Kidney (tissue), 14 donors: ENCODE results near the gene HOXB6. TPM values are rescaled to one million over a fixed set of nuclear protein-coding genes. Genes with fewer than 3 reads are reported as not detected.
A peak's percentile ranks its signal among the peaks of the same experiment; 100 is the strongest.

ENCODE experiments used
- DNase-seq, 5 donors: peaks; one replicate each; pipeline ENCODE4 v3.0.0-alpha.2; 2013 to 2020
- FAIRE-seq: peaks from 2 replicates; lab custom pipeline; 2012; peaks lifted over from hg19 to GRCh38; lab: Jason Lieb, UNC
- H3K27ac ChIP-seq, 2 donors: one replicate each; pipeline ENCODE4 v1.7.0; 2013; ENCODE audit warnings: low read depth in 2 of 2, low read length in 2 of 2, inconsistent platforms in 1 of 2
- H3K27me3 ChIP-seq: one replicate; pipeline ENCODE4 v1.7.1; 2013; ENCODE audit warnings: low read length, inconsistent platforms; ENCODE audit not compliant: control insufficient read depth, insufficient read depth
- H3K36me3 ChIP-seq, 3 donors: one replicate each; pipeline versions ENCODE4 v1.7.0 to v1.7.1; 2013; ENCODE audit warnings: low read length in 3 of 3, control low read depth in 1 of 3, inconsistent platforms in 1 of 3; ENCODE audit not compliant: insufficient read depth in 3 of 3, control insufficient read depth in 2 of 3
- H3K4me1 ChIP-seq, 3 donors: one replicate each; pipeline versions ENCODE4 v1.7.0 to v1.7.1; 2013; ENCODE audit warnings: low read length in 3 of 3, inconsistent platforms in 1 of 3, low read depth in 1 of 3; ENCODE audit not compliant: control insufficient read depth in 2 of 3, insufficient read depth in 2 of 3
- H3K4me3 ChIP-seq, 3 donors: one replicate each; pipeline versions ENCODE4 v1.7.0 to v1.8.1; 2013; ENCODE audit warnings: low read length in 3 of 3, control low read depth in 1 of 3, inconsistent platforms in 1 of 3
- H3K9ac ChIP-seq, 3 donors: one replicate each; pipeline versions ENCODE4 v1.7.0 to v1.7.1; 2013; ENCODE audit warnings: low read length in 3 of 3, control low read depth in 1 of 3, inconsistent platforms in 1 of 3
- H3K9me3 ChIP-seq, 3 donors: one replicate each; pipeline versions ENCODE4 v1.7.0 to v1.7.1; 2013; ENCODE audit warnings: low read length in 3 of 3, control low read depth in 1 of 3, inconsistent platforms in 1 of 3; ENCODE audit not compliant: control insufficient read depth in 2 of 3, insufficient read depth in 1 of 3
- CTCF ChIP-seq: IDR thresholded peaks from 3 replicates; pipeline ENCODE4 v1.5.1; 2012; ENCODE audit warnings: mild to moderate bottlenecking, moderate library complexity, borderline replicate concordance; ENCODE audit not compliant: insufficient read depth; ENCODE audit errors: extremely low read depth
- intact Hi-C: fragments of 100-400 bp; cut with DNase I; formaldehyde crosslinking; loops from one replicate; pipeline ENCODE4 v1.11.1; 2022
- polyA plus RNA-seq: library from polyadenylated mRNA; stranded (reverse); fragments of 350-450 nt; fragmentation: Illumina TruSeq; extraction: RNeasy Lipid Tissue Mini Kit (QIAGEN cat#74804); gene quantifications from one replicate; pipeline ENCODE4 v1.2.3, GENCODE V29; 2014; ENCODE audit warnings: low read depth, low replicate concordance; ENCODE audit not compliant: insufficient read depth
- total RNA-seq: library from RNA; stranded (reverse); fragmentation: NEBNext Ultra II Directional; extraction: Animal tissue kit (Norgen Biotek cat#: 25700); gene quantifications from one replicate; pipeline ENCODE4 v1.2.1, GENCODE V29; 2021
- donor health status: control.
- donor health status: control.
- donor health status: control.
- donor health status: control.
- donor health status: control.
- donor health status: DM: yes; HTN: yes; CAD: no.
- donor health status: Normal renal cell carcinoma (clear cell type).

Gene HOXB6
- total and polyA plus RNA-seq, 2 donors from 2014 or later = 44.0 to 90.2 TPM

GRCh38 chr17:48605991-48606891, 1.5 kb upstream of the HOXB6 start:
- H3K36me3 ChIP-seq = no peaks in the 10 kb centered on the region
- H3K27ac ChIP-seq = peak overlapping the region; percentile 90 to 94
- peaks cover 3 to 12% (median 12%) of the 10 kb centered on the region in 3 donors for H3K4me1 ChIP-seq
- H3K4me3 ChIP-seq = peak overlapping the region; percentile 54 to 94 (median 72)
- FAIRE-seq (no peak), DNase-seq (no peak)
- no peaks in the 10 kb centered on the region for H3K27me3 ChIP-seq
- peaks cover 0 to 3% (median 0%) of the 10 kb centered on the region in 3 donors for H3K9me3 ChIP-seq
- intact Hi-C loops = no loop called here
- TF ChIP-seq CTCF = no peak
- H3K9ac ChIP-seq = peak overlapping the region; percentile 30 to 79 (median 77)

DNA sequence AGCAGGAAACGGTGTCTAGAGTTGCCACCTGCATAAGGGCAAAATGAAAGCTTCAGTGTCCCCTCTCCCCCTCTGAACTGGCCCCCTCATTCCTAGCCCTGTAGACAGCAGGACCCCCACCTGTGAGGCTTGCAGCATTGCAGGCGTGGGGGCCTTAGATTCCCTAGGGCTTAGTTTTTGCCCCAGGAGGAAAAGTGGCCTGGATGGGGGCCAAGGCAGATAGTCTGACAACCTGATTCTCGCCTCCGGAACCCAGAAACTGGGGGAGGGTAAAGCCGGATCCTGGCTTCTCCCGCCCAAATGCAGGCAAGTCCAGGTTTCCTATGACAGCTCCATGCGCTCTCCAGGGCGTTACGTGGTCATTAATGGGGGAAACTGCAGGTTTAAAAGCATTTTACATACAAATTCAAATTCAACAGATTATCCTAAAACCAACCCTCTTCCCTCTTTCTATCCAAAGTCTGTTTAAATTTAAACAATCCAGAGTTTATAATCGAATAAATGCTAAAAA, 678 bp upstream of the HOXB6 start:
- Histone ChIP-seq H3K36me3 (no peaks in the 10 kb centered on the region), H3K9ac (peak overlapping the region; percentile 11 to 99 (median 79)), H3K27me3 (no peaks in the 10 kb centered on the region), H3K4me3 (peak overlapping the region; percentile 72 to 98 (median 94)), H3K27ac (peak overlapping the region; percentile 90 to 94), H3K9me3 (peaks cover 0 to 3% (median 0%) of the 10 kb centered on the region in 3 donors), H3K4me1 (peaks cover 3 to 12% (median 12%) of the 10 kb centered on the region in 3 donors)
- no peak for TF ChIP-seq CTCF
- FAIRE-seq (no peak), DNase-seq (peak in 3 of 5 donors; percentile 75 to 83 (median 80))
- intact Hi-C loops = no loop called here

GRCh38 chr17:48603959-48604769, 622 bp downstream of the HOXB6 start:
- Histone ChIP-seq H3K4me3 (peak overlapping the region; percentile 72 to 98 (median 94)), H3K4me1 (peaks cover 3 to 10% (median 9%) of the 10 kb centered on the region in 3 donors), H3K27me3 (no peaks in the 10 kb centered on the region), H3K9ac (peak overlapping the region; percentile 79 to 99 (median 94)), H3K27ac (peak overlapping the region; percentile 90 to 94), H3K9me3 (peaks cover 0 to 3% (median 0%) of the 10 kb centered on the region in 3 donors), H3K36me3 (no peaks in the 10 kb centered on the region)
- FAIRE-seq (no peak), DNase-seq (peak in 2 of 5 donors; percentile 74 to 90)
- intact Hi-C loops = no loop called here
- no peak for TF ChIP-seq CTCF
